Neuronal stem cell (in vitro differentiated cells): Measurements from ENCODE around the gene CWC27.

ENCODE experiments used
- DNase-seq: peaks from one replicate; pipeline ENCODE4 v3.0.0-alpha.2; 2013; ENCODE audit warnings: low spot score
- H2AFZ ChIP-seq: one replicate; pipeline ENCODE4 v1.6.1; 2013; ENCODE audit warnings: mild to moderate bottlenecking, low read length, inconsistent platforms
- H2AK5ac ChIP-seq: 2 replicates; pipeline ENCODE4 v1.6.1; 2013; ENCODE audit warnings: low read depth, mild to moderate bottlenecking, inconsistent platforms, low read length, moderate library complexity, mixed read lengths
- H2BK120ac ChIP-seq: 2 replicates; pipeline ENCODE4 v1.6.1; 2013; ENCODE audit warnings: low read depth, mild to moderate bottlenecking, inconsistent platforms, low read length, moderate library complexity, mixed read lengths
- H2BK12ac ChIP-seq: one replicate; pipeline ENCODE4 v1.6.1; 2013; ENCODE audit warnings: low read length, inconsistent platforms
- H2BK15ac ChIP-seq: 2 replicates; pipeline ENCODE4 v1.6.1; 2013; ENCODE audit warnings: mild to moderate bottlenecking, low read length, inconsistent platforms, mixed read lengths
- H2BK5ac ChIP-seq: one replicate; pipeline ENCODE4 v1.6.1; 2013; ENCODE audit warnings: inconsistent platforms, mild to moderate bottlenecking, low read length, moderate library complexity
- H3K14ac ChIP-seq: one replicate; pipeline ENCODE4 v1.6.1; 2013; ENCODE audit warnings: low read length, inconsistent platforms
- H3K18ac ChIP-seq: 2 replicates; pipeline ENCODE4 v1.6.1; 2013; ENCODE audit warnings: low read length, inconsistent platforms
- H3K23ac ChIP-seq: 2 replicates; pipeline ENCODE4 v1.6.1; 2013; ENCODE audit warnings: low read depth, mild to moderate bottlenecking, mixed read lengths, low read length, inconsistent platforms; ENCODE audit not compliant: poor library complexity
- H3K27ac ChIP-seq: replicated peaks from 3 replicates; pipeline ENCODE4 v1.5.1; 2013; ENCODE audit warnings: low read length, inconsistent platforms
- H3K27me3 ChIP-seq, 3 experiments: 2 replicates each; pipeline ENCODE4 v1.6.1; 2013; ENCODE audit warnings: low read length in 3 of 3, mild to moderate bottlenecking in 2 of 3, inconsistent platforms in 1 of 3, low read depth in 1 of 3, mixed read lengths in 1 of 3, moderate library complexity in 1 of 3; ENCODE audit not compliant: control insufficient read depth in 3 of 3, insufficient read depth in 3 of 3
- H3K36me3 ChIP-seq, 2 donors: replicated peaks in 1 of 2; 2 replicates each; pipeline ENCODE4 v1.6.1; 2013; ENCODE audit warnings: low read length in 2 of 2; ENCODE audit not compliant: control insufficient read depth in 2 of 2, insufficient read depth in 2 of 2
- H3K4ac ChIP-seq: 2 replicates; pipeline ENCODE4 v1.6.1; 2013; ENCODE audit warnings: inconsistent platforms, mild to moderate bottlenecking, low read length, moderate library complexity
- H3K4me1 ChIP-seq, 2 donors: 1 replicate in 1 of 2; 2 replicates in 1 of 2; pipeline ENCODE4 v1.6.1; 2013; ENCODE audit warnings: low read length in 2 of 2, low read depth in 1 of 2; ENCODE audit not compliant: control insufficient read depth in 2 of 2, insufficient read depth in 1 of 2
- H3K4me2 ChIP-seq: one replicate; pipeline ENCODE4 v1.6.1; 2013; ENCODE audit warnings: mild to moderate bottlenecking, low read length, inconsistent platforms; ENCODE audit not compliant: insufficient read depth, poor library complexity, severe bottlenecking
- H3K4me3 ChIP-seq, 2 donors: 2 replicates each; pipeline ENCODE4 v1.5.1; 2013; ENCODE audit warnings: low read length in 2 of 2, mild to moderate bottlenecking in 2 of 2, inconsistent platforms in 1 of 2, moderate library complexity in 1 of 2
- H3K79me1 ChIP-seq: one replicate; pipeline ENCODE4 v1.6.1; 2013; ENCODE audit warnings: low read depth, mild to moderate bottlenecking, inconsistent platforms, low read length, moderate library complexity
- H3K9ac ChIP-seq: one replicate; pipeline ENCODE4 v1.6.1; 2013; ENCODE audit warnings: mild to moderate bottlenecking, low read depth, low read length, inconsistent platforms; ENCODE audit not compliant: poor library complexity
- H3K9me3 ChIP-seq, 2 donors: replicated peaks in 1 of 2; 2 replicates each; pipeline versions ENCODE3 to v1.6.1; 2013; ENCODE audit warnings: low read length in 2 of 2, mild to moderate bottlenecking in 2 of 2, inconsistent platforms in 1 of 2, low read depth in 1 of 2, mixed read lengths in 1 of 2, moderate library complexity in 1 of 2; ENCODE audit not compliant: control insufficient read depth in 2 of 2, insufficient read depth in 1 of 2
- H4K8ac ChIP-seq: one replicate; pipeline ENCODE4 v1.6.1; 2013; ENCODE audit warnings: low read depth, mild to moderate bottlenecking, inconsistent platforms, low read length, moderate library complexity
- H4K91ac ChIP-seq: one replicate; pipeline ENCODE4 v1.6.1; 2013; ENCODE audit warnings: low read length, low read depth, mild to moderate bottlenecking, inconsistent platforms; ENCODE audit not compliant: poor library complexity
- WGBS, 2 donors: extraction: QIAGEN DNeasy Blood & Tissue Kit; methylation state at CpG; one replicate each; pipeline ENCODE4 v1.1.7; 2013; ENCODE audit warnings: missing lambda C conversion rate in 2 of 2, mixed read lengths in 1 of 2; ENCODE audit not compliant: insufficient read length in 2 of 2, insufficient replicate concordance in 1 of 2; ENCODE audit errors: extremely low coverage in 2 of 2; 5-methylcytosine and 5-hydroxymethylcytosine counted together

The CWC27 gene

DNA sequence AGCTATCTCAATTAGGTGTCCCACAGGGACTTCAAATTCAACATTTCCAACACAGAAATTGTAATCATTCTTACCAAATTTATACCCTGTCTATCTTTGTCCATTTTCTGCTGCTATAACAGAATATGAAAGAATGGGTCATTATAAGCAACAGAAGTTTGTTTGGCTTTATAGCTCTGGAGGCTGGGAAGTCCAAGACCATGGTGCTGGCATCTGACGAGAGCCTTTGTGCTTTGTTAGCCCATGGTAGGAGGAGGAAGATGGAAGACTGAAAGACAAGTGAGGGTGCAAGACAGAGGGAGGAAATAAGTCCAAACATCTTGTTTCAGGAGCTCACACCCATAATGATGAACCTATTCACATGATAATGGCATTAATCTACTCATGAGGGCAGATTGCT lies 72.2 kb downstream of the CWC27 start:
- no peaks in the 10 kb centered on the region for H3K4me1 ChIP-seq
- H3K14ac ChIP-seq: no peak overlapping the region
- H3K4ac ChIP-seq: no peak overlapping the region
- H3K9me3 ChIP-seq: peaks cover 15 to 26% of the 10 kb centered on the region in 2 donors
- no CpG with 5 or more reads among the region's 1 CpG for WGBS, 2 donors
- H3K18ac ChIP-seq: no peak overlapping the region
- H3K4me3 ChIP-seq: no peak overlapping the region
- H3K36me3 ChIP-seq: peaks cover 6 to 11% of the 10 kb centered on the region in 2 donors
- H4K91ac ChIP-seq: no peak overlapping the region
- no peak overlapping the region for H2BK120ac ChIP-seq
- DNase-seq: no peak
- no peaks in the 10 kb centered on the region for H3K27me3 ChIP-seq
- H3K9ac ChIP-seq: no peak overlapping the region
- no peak overlapping the region for H2BK5ac ChIP-seq
- no peaks in the 10 kb centered on the region for H3K79me1 ChIP-seq
- no peak overlapping the region for H2BK15ac ChIP-seq
- no peak overlapping the region for H2AK5ac ChIP-seq
- H3K23ac ChIP-seq: no peak overlapping the region
- H4K8ac ChIP-seq: no peak overlapping the region
- no peak overlapping the region for H3K4me2 ChIP-seq
- no peak overlapping the region for H2BK12ac ChIP-seq
- H3K27ac ChIP-seq: no peak overlapping the region
- H2AFZ ChIP-seq: no peak overlapping the region

DNA sequence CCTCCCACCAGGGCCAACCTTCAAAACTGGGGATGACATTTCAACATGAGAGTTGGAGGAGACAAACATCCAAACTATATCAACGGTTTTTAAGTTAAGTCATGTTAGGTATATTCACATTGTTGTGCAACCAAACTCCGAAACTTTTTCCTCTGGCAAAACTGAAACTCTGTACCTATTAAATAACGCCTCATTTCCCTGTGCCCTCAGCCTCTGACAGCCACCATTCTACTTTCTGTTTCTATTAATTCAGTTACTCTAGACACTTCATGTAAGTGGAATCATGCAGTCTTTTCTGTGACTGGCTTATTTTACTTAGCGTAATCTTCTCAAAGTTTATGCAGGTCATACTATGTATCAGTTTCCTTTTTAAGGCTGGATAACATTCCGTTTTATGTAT lies 85.0 kb downstream of the CWC27 start:
- Histone ChIP-seq H3K18ac (no peak overlapping the region), H3K14ac (no peak overlapping the region), H2AFZ (no peak overlapping the region), H3K4me2 (no peak overlapping the region), H3K27ac (no peak overlapping the region), H4K8ac (no peak overlapping the region), H2BK120ac (no peak overlapping the region), H3K36me3 (no peaks in the 10 kb centered on the region), H2BK5ac (no peak overlapping the region), H4K91ac (no peak overlapping the region), H3K4me3 (no peak overlapping the region), H3K9ac (no peak overlapping the region), H2AK5ac (no peak overlapping the region), H2BK12ac (no peak overlapping the region), H3K9me3 (no peaks in the 10 kb centered on the region), H3K27me3 (no peaks in the 10 kb centered on the region), H2BK15ac (no peak overlapping the region), H3K4me1 (no peaks in the 10 kb centered on the region), H3K23ac (no peak overlapping the region), H3K79me1 (no peaks in the 10 kb centered on the region), H3K4ac (no peak overlapping the region)
- DNase-seq: no peak
- WGBS, 2 donors: no CpG with 5 or more reads among the region's 5 CpGs

DNA sequence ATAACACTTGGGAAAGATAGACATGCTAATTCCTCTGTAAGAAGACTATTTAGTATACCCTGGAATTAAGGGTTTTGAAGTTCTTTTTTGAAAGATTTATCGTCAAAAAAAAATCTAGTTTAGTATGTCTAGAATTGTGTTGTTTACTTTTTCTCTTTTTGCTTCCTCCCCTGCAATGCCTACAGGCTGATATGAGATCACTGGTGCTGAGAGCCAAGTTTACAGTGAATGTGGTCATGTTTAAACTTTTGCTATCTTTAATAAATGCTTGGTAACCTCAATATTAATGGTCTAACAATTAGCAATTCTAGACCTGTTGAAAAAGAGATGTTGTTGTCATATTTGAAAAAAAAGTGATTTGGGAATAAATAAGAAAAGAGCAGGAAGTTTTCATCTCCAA lies 86.1 kb downstream of the CWC27 start:
- no peak overlapping the region for H4K91ac ChIP-seq
- no CpG with 5 or more reads among the region's 1 CpG for WGBS, 2 donors

DNA sequence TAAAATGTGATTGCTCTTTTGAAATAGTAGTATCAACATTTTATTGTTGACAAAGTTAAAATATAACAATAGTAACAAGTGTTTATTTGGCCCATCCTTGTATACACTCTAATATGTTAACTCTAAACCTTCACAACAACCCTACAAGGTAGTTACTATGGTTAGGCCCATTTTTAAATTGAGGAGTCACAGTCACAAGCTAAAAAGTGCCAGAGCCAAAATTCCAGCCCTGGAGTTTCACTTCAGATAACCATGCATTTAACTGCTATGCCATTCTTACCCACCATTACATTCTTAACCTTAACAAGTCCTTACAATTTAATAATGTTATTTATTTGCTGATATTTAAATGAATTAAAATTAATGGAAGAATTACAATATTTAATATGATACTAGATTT lies 91.2 kb downstream of the CWC27 start:
- Histone ChIP-seq H2BK15ac (no peak overlapping the region), H2BK120ac (no peak overlapping the region), H4K8ac (no peak overlapping the region), H3K79me1 (no peaks in the 10 kb centered on the region), H2BK12ac (no peak overlapping the region), H2AFZ (no peak overlapping the region), H3K23ac (no peak overlapping the region), H3K18ac (no peak overlapping the region), H3K27ac (no peak overlapping the region), H4K91ac (no peak overlapping the region), H2AK5ac (no peak overlapping the region), H3K4me2 (no peak overlapping the region), H3K9ac (no peak overlapping the region), H3K4ac (no peak overlapping the region), H3K36me3 (no peaks in the 10 kb centered on the region), H2BK5ac (no peak overlapping the region), H3K4me3 (no peak overlapping the region), H3K9me3 (no peaks in the 10 kb centered on the region), H3K14ac (no peak overlapping the region), H3K27me3 (no peaks in the 10 kb centered on the region), H3K4me1 (no peaks in the 10 kb centered on the region)
- DNase-seq: no peak

More for the DNA sequence above, 86.1 kb downstream of the CWC27 start:
- H3K27me3 ChIP-seq: no peaks in the 10 kb centered on the region
- no peak overlapping the region for H3K23ac ChIP-seq
- H3K9ac ChIP-seq: no peak overlapping the region
- H3K14ac ChIP-seq: no peak overlapping the region
- no peak overlapping the region for H2BK15ac ChIP-seq
- H3K4me1 ChIP-seq: no peaks in the 10 kb centered on the region
- H3K4ac ChIP-seq: no peak overlapping the region
- H3K4me3 ChIP-seq: no peak overlapping the region
- H3K79me1 ChIP-seq: no peaks in the 10 kb centered on the region
- H2AFZ ChIP-seq: no peak overlapping the region
- no peak overlapping the region for H3K4me2 ChIP-seq
- H3K27ac ChIP-seq: no peak overlapping the region
- H3K18ac ChIP-seq: no peak overlapping the region
- no peak overlapping the region for H2BK120ac ChIP-seq
- H2BK12ac ChIP-seq: no peak overlapping the region
- DNase-seq: no peak
- no peak overlapping the region for H2AK5ac ChIP-seq
- H3K9me3 ChIP-seq: no peaks in the 10 kb centered on the region
- H4K8ac ChIP-seq: no peak overlapping the region
- no peak overlapping the region for H2BK5ac ChIP-seq
- H3K36me3 ChIP-seq: no peaks in the 10 kb centered on the region
